CD4-positive, alpha-beta T cell treated with Interleukin-6 for 4 hours (primary cell): ENCODE results near the gene PAX1.

ENCODE experiments used
- DNase-seq: peaks from one replicate; pipeline ENCODE4 v3.0.0-alpha.2; 2020; ENCODE audit warnings: mixed read lengths

PAX1 gene

DNA sequence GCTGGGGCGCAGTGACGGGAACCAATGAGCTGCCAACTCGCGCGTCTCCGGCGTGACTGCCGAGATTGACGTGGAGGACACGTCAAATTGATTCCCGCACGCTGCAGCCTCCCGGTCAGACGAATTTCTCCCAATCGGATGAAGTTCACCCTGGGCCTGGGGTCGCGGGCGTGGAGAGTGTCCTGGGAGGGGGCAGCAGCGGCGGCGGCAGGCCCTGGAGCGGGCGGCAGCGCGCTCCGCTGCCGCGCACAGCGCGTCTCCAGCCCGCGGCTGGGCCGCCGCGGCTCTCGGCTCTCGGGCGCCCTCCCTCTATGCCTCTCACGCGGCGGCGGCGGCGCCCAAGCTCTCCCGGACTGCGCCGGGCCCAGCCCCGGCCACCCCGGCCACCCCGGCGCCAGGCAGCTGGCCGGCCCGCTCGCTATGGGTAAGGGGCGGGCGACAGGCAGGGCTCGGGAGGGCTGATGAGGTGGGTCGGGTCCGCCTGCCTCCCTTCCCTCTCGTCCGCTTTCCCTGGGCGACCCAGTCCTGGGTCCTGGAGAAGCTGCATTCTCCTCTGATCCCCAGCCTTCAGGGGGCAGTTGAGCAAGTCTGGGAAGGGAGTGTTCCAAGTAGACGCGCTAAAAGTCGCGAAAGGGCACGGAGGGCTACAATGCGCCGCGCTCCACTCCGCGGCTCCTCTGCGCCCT, at the start of gene PAX1:
PAX1 (plus strand) TSS at position 90 of the 686 bp plus-strand sequence; CDS start at position 139, 49 bp downstream.
- no peak for DNase-seq

DNA sequence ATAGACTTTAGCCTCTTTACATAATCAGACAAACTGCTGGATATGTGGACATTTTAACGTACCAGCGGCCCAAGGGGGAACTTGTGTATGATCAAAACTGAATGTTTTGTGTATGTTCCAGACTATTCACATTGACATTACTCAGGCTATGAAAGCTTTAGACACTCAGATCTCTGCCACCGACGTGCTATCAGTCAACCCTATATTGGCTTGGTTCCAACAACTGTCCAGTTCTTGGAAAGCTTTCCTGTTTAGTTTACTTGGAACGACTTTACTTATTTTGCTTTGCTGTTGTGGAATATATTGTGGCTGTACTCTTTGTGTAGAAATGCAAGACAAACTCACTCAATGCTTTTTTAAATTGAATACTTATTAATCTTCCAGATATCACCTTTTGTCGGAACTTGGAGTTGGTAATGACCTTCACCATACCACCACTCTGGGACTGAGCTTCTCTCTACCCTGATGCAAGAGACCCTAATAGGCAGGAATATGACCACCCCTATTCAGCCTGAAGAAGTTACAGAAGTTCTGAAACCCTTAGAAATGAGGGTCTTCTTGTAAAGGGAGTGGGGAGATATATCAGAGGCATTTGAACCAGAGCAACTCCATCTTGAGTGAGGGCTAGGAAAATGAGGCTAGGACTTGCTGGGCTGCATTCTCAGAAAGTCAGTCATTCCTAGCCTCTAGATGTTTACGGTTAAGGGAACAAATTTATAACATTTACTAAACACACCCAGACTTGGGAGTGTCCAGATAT, 49.0 kb upstream of the PAX1 start:
- no peak for DNase-seq

DNA sequence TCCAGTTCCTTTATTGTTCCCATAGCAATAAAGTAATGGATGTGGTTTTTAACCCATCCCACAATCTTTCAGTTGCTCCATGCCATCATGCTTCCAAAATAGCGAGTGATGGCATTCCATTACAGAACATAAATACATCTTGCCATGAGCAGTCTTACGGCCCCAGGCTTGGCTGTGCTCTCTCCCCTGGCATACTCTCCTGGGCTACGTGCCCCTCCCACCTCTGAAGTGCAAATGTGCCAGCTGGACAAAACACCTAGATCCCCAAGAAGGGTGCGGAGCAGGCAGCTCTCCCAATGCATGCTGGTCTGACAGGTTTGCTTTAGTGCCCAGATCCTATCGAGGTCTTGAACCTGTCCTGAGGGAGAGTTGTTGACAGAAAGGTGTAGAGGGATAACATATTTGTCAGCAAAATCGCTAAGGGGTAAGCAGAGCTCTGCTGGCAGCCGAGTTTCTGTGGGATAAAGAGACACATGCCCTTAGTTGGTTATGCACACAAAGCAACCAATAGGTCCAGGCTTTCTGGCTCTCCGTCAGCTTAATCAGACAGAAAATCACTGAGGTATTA, 43.9 kb upstream of the PAX1 start:
- DNase-seq, result no peak

DNA sequence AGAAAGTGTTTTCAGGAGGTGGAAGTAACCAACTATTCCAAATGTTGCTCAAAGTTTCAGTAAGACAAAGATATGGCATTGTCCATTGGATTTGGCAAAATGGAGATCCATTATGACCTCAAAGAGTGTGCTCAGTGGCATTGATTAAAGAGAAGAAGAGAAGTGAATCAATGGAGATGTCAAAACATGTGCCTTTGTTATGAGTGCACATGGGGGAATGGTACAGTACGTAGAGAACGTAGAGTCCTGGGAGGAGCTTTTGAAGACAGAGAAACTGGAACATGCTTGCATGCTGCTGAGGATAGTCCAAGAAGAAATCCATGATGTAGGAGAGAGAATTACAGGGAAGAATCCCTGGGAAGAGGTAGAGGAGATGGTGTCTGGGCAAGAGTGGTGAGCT, 42.0 kb upstream of the PAX1 start:
- no peak for DNase-seq

DNA sequence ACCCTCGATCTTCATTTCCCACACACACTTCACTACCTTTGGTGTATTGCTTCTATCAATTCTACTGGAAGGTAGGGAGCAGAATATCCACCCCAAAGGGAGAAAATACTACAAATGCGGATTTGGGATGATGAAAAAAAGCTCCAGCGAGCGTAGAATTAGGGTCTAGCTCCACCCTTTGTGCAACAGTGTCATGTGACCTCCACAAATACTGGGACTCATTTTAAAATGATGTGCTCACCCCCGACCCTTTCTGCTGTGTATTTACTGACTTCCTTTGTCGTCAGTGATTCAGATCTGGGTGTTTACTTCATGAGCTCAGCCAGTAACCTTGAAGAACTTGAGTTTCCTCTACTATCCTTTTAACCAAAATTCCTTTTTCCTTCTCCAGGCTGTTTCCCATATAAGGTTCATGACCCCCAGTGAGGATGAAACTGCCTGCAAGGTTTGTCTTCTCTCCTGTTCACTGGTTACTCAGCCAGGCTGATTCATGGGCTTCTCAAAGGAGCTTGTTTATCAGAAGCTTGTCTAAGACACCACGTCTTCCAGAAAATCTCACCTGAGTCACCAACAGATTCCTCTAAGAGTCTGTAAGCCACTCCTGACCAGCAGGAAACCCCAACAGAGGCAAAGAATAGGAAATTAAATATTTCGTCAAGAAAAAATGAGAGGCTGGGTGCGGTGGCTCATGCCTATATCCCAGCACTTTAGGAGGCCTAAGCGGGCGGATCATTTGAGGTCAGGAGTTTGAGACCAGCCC, 39.6 kb upstream of the PAX1 start:
- DNase-seq, result no peak

- no peak for DNase-seq
Observed at GRCh38 chr20:21670126-21670525, 35.3 kb upstream of the PAX1 start.

- DNase-seq, result no peak
Observed at GRCh38 chr20:21670981-21671380, 34.5 kb upstream of the PAX1 start.

DNA sequence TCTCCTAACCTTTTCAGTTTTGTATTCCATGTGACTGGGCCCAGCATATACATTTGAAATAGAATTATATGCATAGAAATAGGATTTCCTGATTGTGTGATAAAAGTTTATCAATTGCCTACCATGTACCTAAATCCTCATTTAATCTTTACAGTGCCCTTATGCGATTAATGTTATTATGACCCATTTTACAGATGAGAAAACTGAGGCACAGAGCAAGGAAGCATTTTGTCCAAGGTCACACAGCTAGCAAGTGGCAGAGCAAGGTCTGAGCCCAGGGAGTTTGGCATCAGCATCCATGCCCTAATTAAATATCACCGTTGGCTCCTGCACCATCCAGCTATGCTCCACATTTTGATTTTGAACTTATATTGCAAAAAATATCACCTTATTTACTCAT, 28.2 kb upstream of the PAX1 start:
- no peak for DNase-seq

GRCh38 chr20:21677781-21678180, 27.7 kb upstream of the PAX1 start:
- no peak for DNase-seq

GRCh38 chr20:21681234-21681921, 24.1 kb upstream of the PAX1 start:
- DNase-seq, result no peak

DNA sequence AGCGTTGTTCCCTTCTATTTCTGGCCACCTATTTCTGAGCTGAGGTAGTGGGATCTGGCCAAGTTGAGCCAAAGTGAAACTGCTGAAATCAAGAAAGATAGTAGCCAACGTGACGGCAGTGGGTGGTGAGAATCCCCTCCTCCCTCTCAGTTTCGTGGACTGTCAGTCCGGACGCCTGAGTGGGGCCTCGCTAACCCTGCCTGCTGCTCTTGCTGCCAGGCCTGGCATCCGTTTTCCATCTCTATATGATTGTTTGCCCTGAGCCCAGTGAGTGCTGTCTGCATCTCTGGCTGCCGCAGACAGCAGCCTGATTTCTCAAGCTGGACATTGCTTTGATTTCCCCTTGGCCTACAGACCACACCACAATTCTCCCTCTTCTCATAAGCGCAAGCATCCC, 23.5 kb upstream of the PAX1 start:
- DNase-seq, result no peak

- no peak for DNase-seq
Observed at GRCh38 chr20:21682521-21682954, 22.9 kb upstream of the PAX1 start.

DNA sequence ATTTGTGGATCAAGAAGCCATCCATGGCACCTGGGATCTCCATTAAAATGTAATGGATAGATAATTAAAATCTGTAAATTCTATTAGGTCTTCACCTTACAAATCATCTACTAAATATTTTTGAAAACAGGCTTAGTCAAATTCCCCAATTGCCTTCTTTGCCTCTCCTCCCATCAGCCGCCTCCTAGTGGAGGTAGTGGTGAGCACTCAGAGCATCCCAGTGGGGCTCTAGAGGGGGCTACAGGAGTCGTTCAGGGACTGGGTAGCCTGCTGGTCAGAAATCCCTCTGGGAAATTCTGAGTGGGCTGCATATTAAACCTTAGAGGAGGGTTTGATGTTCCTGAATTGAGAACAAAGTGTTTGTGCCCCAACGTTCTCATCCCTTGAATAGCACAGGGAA, 20.8 kb upstream of the PAX1 start:
- no peak for DNase-seq

- DNase-seq, result no peak
Observed at GRCh38 chr20:21685981-21686380, 19.5 kb upstream of the PAX1 start.

DNA sequence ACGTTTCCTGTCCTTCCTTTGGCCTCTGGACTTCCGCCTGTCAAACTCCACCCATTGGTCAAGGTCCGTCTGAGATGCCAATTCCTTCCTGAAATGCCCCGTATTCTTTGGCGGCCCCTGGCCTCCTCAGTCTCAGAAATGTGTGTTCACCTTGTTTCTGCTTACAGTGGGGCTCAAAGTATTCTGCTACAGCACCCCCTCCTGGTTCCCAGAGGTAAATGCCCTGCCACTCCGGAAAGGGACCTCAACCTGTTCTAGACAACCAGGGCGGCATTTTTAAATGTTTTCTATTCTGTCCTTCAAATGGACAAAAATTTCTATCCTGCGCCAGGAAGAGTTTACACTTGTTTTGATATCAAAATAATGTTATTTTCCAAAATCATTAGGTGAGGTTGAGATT, 12.1 kb upstream of the PAX1 start:
- DNase-seq, result no peak

- DNase-seq, result no peak
Observed at GRCh38 chr20:21698494-21699215, 6.8 kb upstream of the PAX1 start.

- DNase-seq, result no peak
Observed at GRCh38 chr20:21699216-21699508, 6.3 kb upstream of the PAX1 start.

- DNase-seq, result no peak
Observed at GRCh38 chr20:21701171-21701876, 4.1 kb upstream of the PAX1 start.

GRCh38 chr20:21702016-21702415, 3.4 kb upstream of the PAX1 start:
- DNase-seq, result no peak

- no peak for DNase-seq
Observed at GRCh38 chr20:21702553-21703470, 2.7 kb upstream of the PAX1 start.
